Right lobe of liver (tissue), 4 donors: ENCODE results near the gene RASGRP3.

Source experiments
- POLR2A ChIP-seq: fragments of 450-650 bp; IDR thresholded peaks from one replicate; pipeline ENCODE4 v1.6.1; 2017; ENCODE audit warnings: antibody characterized with exemption, mild to moderate bottlenecking
- TF ChIP-seq, protein P1 (sequence below), 4 donors: fragments of 200-600 bp in 3 of 4; fragments of 450-650 bp in 1 of 4; IDR thresholded peaks; one replicate each; pipeline versions ENCODE4 v1.5.1 to v1.8.0; 2016 to 2022; ENCODE audit warnings: antibody characterized with exemption in 4 of 4, mild to moderate bottlenecking in 2 of 4
- donor health status: DM: no; HTN: no; CAD: no.
- donor health status: DM: no; HTN: no; CAD: no.
- donor health status: DM: no; HTN: yes; CAD: no.

- TF ChIP-seq, protein P1, sequence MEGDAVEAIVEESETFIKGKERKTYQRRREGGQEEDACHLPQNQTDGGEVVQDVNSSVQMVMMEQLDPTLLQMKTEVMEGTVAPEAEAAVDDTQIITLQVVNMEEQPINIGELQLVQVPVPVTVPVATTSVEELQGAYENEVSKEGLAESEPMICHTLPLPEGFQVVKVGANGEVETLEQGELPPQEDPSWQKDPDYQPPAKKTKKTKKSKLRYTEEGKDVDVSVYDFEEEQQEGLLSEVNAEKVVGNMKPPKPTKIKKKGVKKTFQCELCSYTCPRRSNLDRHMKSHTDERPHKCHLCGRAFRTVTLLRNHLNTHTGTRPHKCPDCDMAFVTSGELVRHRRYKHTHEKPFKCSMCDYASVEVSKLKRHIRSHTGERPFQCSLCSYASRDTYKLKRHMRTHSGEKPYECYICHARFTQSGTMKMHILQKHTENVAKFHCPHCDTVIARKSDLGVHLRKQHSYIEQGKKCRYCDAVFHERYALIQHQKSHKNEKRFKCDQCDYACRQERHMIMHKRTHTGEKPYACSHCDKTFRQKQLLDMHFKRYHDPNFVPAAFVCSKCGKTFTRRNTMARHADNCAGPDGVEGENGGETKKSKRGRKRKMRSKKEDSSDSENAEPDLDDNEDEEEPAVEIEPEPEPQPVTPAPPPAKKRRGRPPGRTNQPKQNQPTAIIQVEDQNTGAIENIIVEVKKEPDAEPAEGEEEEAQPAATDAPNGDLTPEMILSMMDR (IDR thresholded peaks at IDR 0.05) = no peak
- TF ChIP-seq POLR2A = no peak
Observed at GRCh38 chr2:33437297-33437696, 39.2 kb upstream of the RASGRP3 start.
